ENCODE measurements around the gene TAL1. TPM values are rescaled to one million over a fixed set of nuclear protein-coding genes. Genes with fewer than 3 reads are reported as not detected.

The TAL1 gene
- total RNA-seq, 4 donors from 2014 or later, result 0.59 to 1.6 (median 0.70) TPM

DNA sequence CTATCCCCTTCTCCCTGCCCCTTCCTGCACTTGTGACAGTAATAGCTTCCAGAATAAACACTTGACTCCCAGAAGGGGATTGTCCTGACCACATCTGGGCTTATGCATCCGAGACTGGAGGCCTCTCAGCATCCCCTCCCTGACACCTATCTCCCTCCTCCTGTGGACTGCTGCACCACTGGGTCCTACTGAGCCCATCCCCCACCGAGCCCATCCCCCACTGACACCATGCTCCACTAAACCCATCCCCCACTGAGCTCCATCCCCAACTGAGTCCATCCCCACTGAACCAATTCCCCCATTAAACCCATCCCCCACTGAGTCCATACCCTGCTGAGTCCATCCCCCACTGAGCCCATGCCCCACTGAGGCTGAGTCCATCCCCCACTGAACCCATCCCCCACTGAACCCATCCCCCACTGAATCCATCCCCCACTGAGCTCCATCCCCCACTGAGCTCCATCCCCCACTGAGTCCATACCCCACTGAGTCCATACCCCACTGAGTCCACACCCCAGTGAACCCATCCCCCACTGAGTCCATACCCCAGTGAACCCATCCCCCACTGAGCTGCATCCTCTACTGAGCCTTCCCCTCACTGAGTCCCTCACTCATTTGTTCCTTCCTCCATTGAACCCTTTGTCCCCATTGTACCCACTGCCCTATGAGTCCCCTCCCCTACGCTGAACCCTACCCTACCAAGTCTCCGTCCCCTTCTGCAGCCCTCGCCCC is 47.8 kb downstream of the TAL1 start:
- TF ChIP-seq, protein P1, sequence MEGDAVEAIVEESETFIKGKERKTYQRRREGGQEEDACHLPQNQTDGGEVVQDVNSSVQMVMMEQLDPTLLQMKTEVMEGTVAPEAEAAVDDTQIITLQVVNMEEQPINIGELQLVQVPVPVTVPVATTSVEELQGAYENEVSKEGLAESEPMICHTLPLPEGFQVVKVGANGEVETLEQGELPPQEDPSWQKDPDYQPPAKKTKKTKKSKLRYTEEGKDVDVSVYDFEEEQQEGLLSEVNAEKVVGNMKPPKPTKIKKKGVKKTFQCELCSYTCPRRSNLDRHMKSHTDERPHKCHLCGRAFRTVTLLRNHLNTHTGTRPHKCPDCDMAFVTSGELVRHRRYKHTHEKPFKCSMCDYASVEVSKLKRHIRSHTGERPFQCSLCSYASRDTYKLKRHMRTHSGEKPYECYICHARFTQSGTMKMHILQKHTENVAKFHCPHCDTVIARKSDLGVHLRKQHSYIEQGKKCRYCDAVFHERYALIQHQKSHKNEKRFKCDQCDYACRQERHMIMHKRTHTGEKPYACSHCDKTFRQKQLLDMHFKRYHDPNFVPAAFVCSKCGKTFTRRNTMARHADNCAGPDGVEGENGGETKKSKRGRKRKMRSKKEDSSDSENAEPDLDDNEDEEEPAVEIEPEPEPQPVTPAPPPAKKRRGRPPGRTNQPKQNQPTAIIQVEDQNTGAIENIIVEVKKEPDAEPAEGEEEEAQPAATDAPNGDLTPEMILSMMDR (IDR thresholded peaks at IDR 0.05 in 4 of 5, conservative IDR thresholded peaks at IDR 0.05 in 1 of 5), result no peak
- no peak for TF ChIP-seq POLR2A (IDR thresholded peaks at IDR 0.05)
- peaks cover 8 to 13% of the 10 kb centered on the region in 2 donors for H3K4me1 ChIP-seq
- in situ Hi-C loops (cut with MboI; ENCODE audit: low sequenced_read_pairs in 4 of 4) (loop anchor here (25.0 kb wide), 4 partner anchors 153 to 528 kb away; partner anchors contain the start of genes CMPK1 (in 2 of the 4), FOXD2 (in 1 of the 4) and FOXE3 (in 1 of the 4)), intact Hi-C loops (cut with DNase I; ENCODE audit: low total_unique reads) (no loop called here)
- DNase-seq (no peak), ATAC-seq (no peak)
- H3K36me3 ChIP-seq, result no peaks in the 10 kb centered on the region
- no peak overlapping the region for H3K27ac ChIP-seq
- peaks cover 0 to 9% (median 5%) of the 10 kb centered on the region in 3 donors for H3K27me3 ChIP-seq
- H3K9me3 ChIP-seq, result no peaks in the 10 kb centered on the region
- no peak overlapping the region for H3K4me3 ChIP-seq

GRCh38 chr1:47183308-47184089 is 48.5 kb downstream of the TAL1 start:
- TF ChIP-seq, protein P1 (IDR thresholded peaks at IDR 0.05 in 4 of 5, conservative IDR thresholded peaks at IDR 0.05 in 1 of 5), result no peak
- TF ChIP-seq POLR2A (IDR thresholded peaks at IDR 0.05), result no peak
- peaks cover 9 to 13% of the 10 kb centered on the region in 2 donors for H3K4me1 ChIP-seq
- DNase-seq (no peak), ATAC-seq (no peak)
- intact Hi-C loops (cut with DNase I; ENCODE audit: low total_unique reads) (no loop called here), in situ Hi-C loops (cut with MboI; ENCODE audit: low sequenced_read_pairs in 4 of 4) (loop anchor here (25.0 kb wide), 4 partner anchors 154 to 529 kb away; partner anchors contain the start of genes CMPK1 (in 2 of the 4), FOXD2 (in 1 of the 4) and FOXE3 (in 1 of the 4))
- peaks cover 0 to 9% (median 5%) of the 10 kb centered on the region in 3 donors for H3K27me3 ChIP-seq
- H3K9me3 ChIP-seq, result no peaks in the 10 kb centered on the region
- H3K4me3 ChIP-seq, result no peak overlapping the region
- H3K36me3 ChIP-seq, result no peaks in the 10 kb centered on the region
- H3K27ac ChIP-seq, result no peak overlapping the region

DNA sequence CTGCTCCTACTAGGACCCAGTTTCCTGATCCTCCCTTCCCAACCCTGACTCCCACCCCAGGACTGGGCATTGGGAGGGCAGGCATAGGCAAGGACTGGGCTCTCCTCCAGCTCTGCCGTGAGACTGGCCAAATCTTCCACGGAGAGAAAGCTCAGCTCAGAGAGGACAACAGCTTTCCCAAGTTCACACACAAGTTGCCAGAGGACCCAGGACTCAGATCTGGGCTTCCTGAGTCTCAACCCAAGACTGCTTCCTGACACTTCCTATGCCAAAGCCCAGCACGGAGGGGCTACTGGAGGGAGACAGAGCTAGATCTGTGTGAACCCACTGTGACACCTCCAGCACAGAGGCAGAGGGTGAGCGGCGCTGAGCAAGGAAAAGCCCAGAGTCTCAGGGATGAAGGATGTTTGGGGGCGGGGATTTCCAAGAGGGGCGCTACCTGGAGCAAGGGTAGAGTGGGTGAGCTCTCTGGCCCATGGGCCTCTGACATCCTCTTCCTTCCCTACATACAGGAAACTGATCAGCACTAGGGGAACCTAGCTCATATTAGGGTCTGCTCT is 49.3 kb downstream of the TAL1 start:
- DNase-seq, result no peak
- Histone ChIP-seq H3K36me3 (no peaks in the 10 kb centered on the region), H3K4me1 (peaks cover 9 to 13% of the 10 kb centered on the region in 2 donors), H3K27me3 (peaks cover 0 to 9% (median 5%) of the 10 kb centered on the region in 3 donors), H3K4me3 (no peak overlapping the region), H3K9me3 (no peaks in the 10 kb centered on the region), H3K27ac (no peak overlapping the region)
- TF ChIP-seq, protein P1 (IDR thresholded peaks at IDR 0.05 in 4 of 5, conservative IDR thresholded peaks at IDR 0.05 in 1 of 5), result no peak
- no peak for TF ChIP-seq POLR2A (IDR thresholded peaks at IDR 0.05)
- intact Hi-C loops (cut with DNase I; ENCODE audit: low total_unique reads) (no loop called here), in situ Hi-C loops (cut with MboI; ENCODE audit: low sequenced_read_pairs in 4 of 4) (loop anchor here (25.0 kb wide), 4 partner anchors 155 to 530 kb away; partner anchors contain the start of genes CMPK1 (in 2 of the 4), FOXD2 (in 1 of the 4) and FOXE3 (in 1 of the 4))
- no peak for ATAC-seq

DNA sequence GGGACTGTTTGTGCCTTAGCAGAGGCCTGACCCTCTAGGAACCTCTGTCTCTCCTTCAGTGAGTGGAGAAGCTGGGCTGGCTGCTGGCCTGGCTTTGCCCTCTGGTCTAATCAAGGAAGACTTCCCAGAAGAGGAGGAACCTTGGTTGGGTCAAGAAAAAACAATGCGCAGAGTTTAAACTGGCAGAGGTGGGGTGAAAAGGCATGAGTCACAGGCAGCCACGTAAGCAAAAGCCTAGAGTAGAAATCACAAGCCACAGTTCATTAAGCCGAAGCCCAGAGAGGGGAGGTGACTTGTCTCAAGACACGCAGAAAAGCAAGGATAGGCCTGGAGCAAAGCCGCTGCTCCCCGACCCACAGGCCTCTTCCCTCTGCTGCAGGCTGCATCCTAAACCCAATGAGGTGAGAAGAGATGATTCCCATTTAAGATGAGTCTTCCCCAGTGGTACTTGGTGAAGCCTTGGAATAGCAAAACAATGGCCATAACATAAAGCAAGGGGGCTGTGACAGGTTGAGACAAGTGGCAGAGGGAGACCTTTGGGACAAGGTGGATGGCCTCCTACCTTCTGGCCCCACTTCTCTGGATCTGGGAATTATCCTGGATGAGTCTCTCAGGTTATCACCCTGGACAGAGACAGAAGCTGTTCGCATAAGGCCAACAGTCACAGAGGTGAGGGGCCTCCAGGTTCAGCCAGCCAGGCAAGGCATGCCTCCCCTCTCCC is 49.9 kb downstream of the TAL1 start:
- in situ Hi-C loops (cut with MboI; ENCODE audit: low sequenced_read_pairs in 4 of 4), result loop anchor here (25.0 kb wide), 4 partner anchors 155 to 530 kb away; partner anchors contain the start of genes CMPK1 (in 2 of the 4), FOXD2 (in 1 of the 4) and FOXE3 (in 1 of the 4)
- H3K9me3 ChIP-seq, result no peaks in the 10 kb centered on the region
- intact Hi-C loops (cut with DNase I; ENCODE audit: low total_unique reads), result no loop called here
- H3K27me3 ChIP-seq, result peaks cover 0 to 9% (median 5%) of the 10 kb centered on the region in 3 donors
- TF ChIP-seq, protein P1 (IDR thresholded peaks at IDR 0.05 in 4 of 5, conservative IDR thresholded peaks at IDR 0.05 in 1 of 5), result no peak
- ATAC-seq, result no peak
- DNase-seq, result no peak
- H3K4me1 ChIP-seq, result peaks cover 9 to 13% of the 10 kb centered on the region in 2 donors
- H3K4me3 ChIP-seq, result no peak overlapping the region
- H3K27ac ChIP-seq, result no peak overlapping the region
- H3K36me3 ChIP-seq, result no peaks in the 10 kb centered on the region

All from gastrocnemius medialis (tissue), 4 donors.